Stomach (tissue), 4 donors: ENCODE measurements around the gene ZDHHC20.

Source experiments
- EP300 ChIP-seq: sonication (generic); formaldehyde crosslinking; IDR thresholded peaks from one replicate; pipeline ENCODE4 v1.6.1; 2017; ENCODE audit warnings: antibody characterized with exemption
- POLR2A ChIP-seq, 4 donors: fragments of 450-650 bp; IDR thresholded peaks; one replicate each; pipeline ENCODE4 v1.6.1; 2016; ENCODE audit warnings: antibody characterized with exemption in 4 of 4, control low read depth in 2 of 4, mild to moderate bottlenecking in 1 of 4, moderate library complexity in 1 of 4
- POLR2AphosphoS5 ChIP-seq, 3 donors: sonication (generic); formaldehyde crosslinking; IDR thresholded peaks; one replicate each; pipeline ENCODE4 v1.6.1; 2016; ENCODE audit warnings: antibody characterized with exemption in 3 of 3
- TF ChIP-seq, protein P1 (sequence below), 7 experiments: fragments of 450-650 bp in 4 of 7; fragments of 200-600 bp in 3 of 7; sonication (generic) in 3 of 7; IDR thresholded peaks; one replicate each; pipeline ENCODE4 v1.5.1; 2016 to 2019; ENCODE audit warnings: antibody characterized with exemption in 7 of 7, control low read depth in 2 of 7, mild to moderate bottlenecking in 1 of 7

DNA sequence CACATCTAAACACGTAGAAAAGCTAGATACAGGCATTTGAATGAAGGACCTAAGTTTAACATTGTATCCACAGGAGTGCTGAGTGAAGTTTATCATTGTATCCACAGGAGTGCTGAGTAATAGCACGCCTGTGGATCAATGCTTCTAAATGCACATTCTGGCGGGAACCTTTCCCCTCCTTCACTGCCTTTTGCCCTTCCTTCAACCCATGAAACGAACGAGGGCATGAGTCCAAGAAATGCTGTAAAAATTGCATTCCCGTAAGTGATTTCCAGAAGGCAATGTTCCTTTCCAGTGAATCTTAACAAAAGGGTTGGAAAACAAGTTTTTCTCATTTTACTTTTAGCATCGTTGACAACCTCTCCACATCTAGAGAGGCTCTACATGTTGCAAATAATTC lies 88.1 kb downstream of the ZDHHC20 start:
- TF ChIP-seq EP300 = no peak
- no peak for TF ChIP-seq POLR2A (IDR thresholded peaks at IDR 0.05)
- TF ChIP-seq, protein P1, sequence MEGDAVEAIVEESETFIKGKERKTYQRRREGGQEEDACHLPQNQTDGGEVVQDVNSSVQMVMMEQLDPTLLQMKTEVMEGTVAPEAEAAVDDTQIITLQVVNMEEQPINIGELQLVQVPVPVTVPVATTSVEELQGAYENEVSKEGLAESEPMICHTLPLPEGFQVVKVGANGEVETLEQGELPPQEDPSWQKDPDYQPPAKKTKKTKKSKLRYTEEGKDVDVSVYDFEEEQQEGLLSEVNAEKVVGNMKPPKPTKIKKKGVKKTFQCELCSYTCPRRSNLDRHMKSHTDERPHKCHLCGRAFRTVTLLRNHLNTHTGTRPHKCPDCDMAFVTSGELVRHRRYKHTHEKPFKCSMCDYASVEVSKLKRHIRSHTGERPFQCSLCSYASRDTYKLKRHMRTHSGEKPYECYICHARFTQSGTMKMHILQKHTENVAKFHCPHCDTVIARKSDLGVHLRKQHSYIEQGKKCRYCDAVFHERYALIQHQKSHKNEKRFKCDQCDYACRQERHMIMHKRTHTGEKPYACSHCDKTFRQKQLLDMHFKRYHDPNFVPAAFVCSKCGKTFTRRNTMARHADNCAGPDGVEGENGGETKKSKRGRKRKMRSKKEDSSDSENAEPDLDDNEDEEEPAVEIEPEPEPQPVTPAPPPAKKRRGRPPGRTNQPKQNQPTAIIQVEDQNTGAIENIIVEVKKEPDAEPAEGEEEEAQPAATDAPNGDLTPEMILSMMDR (IDR thresholded peaks at IDR 0.05) = no peak
- no peak for TF ChIP-seq POLR2AphosphoS5 (IDR thresholded peaks at IDR 0.05)
